IPS-15b (cell line): ENCODE measurements around the gene DPPA4.
"Not testable (repeated sequence)": the region's sequence is repeated elsewhere in the genome, so short reads cannot be mapped to it uniquely, and the experiment has no call there.

Source experiments
- H3K27me3 ChIP-seq: one replicate; pipeline ENCODE4 v1.6.1; 2013; ENCODE audit warnings: low read length; ENCODE audit not compliant: control insufficient read depth, insufficient read depth
- H3K36me3 ChIP-seq: one replicate; pipeline ENCODE4 v1.6.1; 2013; ENCODE audit warnings: low read length; ENCODE audit not compliant: control insufficient read depth, insufficient read depth
- H3K4me1 ChIP-seq: one replicate; pipeline ENCODE4 v1.6.1; 2013; ENCODE audit warnings: mild to moderate bottlenecking, low read length; ENCODE audit not compliant: control insufficient read depth, insufficient read depth
- H3K4me3 ChIP-seq: one replicate; pipeline ENCODE4 v1.5.1; 2013; ENCODE audit warnings: low read depth, low read length
- H3K9ac ChIP-seq: one replicate; pipeline ENCODE4 v1.6.1; 2013; ENCODE audit warnings: low read depth, mild to moderate bottlenecking, low read length
- H3K9me3 ChIP-seq: one replicate; pipeline ENCODE4 v1.6.1; 2013; ENCODE audit warnings: mild to moderate bottlenecking, low read length; ENCODE audit not compliant: control insufficient read depth, insufficient read depth

Gene DPPA4, protein sequence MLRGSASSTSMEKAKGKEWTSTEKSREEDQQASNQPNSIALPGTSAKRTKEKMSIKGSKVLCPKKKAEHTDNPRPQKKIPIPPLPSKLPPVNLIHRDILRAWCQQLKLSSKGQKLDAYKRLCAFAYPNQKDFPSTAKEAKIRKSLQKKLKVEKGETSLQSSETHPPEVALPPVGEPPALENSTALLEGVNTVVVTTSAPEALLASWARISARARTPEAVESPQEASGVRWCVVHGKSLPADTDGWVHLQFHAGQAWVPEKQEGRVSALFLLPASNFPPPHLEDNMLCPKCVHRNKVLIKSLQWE

DNA sequence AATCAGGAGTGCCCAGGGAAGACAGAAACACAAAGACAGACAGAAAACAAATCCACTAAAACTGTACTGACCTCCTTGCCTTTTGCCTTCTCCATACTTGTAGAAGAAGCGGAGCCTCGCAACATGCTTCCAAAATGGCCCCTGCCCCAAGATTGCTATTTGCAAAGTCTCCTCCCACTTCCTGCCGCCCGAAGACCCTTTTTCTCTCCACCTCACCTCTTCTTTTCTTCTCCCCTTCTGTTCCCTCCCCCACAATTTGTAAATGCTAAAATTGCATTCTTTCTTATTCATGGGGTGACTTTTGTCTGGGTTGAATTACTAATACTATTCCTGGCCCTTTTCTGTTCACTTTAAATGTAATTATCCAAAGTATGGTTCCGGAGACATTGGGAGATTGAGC lies at the start of gene DPPA4:
Gene DPPA4 (minus strand): TSS at position 154 of the 400 bp plus-strand sequence. CDS start 29 bp downstream, at position 125.
- Histone ChIP-seq H3K36me3 (peaks cover 32% of the 10 kb centered on the region), H3K4me1 (peaks cover 7% of the 10 kb centered on the region), H3K9me3 (no peaks in the 10 kb centered on the region), H3K27me3 (no peaks in the 10 kb centered on the region), H3K9ac (peak within 1 kb of the TSS; percentile 98), H3K4me3 (peak within 1 kb of the TSS; percentile 97)

DNA sequence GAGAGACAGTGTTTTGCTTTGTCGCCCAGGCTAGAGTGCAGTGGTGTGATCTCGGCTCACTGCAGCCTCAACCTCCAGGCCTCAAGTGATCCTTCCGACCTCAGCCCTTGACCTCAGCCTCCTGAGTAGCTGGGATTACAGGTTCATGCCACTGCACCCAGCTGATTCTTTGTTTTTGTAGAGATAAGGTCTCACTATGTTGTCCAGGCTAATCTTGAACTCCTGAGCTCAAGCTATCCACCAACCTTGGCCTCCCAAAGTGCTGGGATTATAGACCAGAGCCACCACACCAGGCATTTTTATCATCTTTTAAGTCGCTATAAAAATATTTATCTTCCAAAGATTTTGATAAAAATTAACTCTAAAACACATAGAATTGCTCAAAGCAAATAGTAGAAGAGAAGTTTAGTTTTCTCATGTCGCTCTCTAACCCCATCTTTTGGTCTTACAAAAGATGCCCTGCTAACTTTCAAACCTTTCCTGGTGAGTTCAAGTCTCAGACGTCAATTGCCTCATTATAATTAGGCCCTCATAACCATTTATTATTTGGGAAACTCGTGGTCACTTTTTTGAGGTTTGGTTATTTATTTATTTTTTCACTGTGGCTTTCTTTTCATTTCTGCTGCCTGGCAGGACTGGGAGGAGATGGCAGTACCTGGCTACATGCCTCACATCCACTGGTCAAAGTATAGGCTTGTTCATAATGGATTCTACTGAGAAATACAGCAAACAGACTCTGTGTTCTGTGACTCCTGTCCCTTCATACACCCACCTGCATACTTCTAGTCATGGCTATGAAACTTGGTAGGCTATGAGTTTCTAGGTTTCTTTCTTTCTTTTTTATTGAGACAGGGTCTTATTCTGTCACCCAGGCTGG lies 48.3 kb upstream of the DPPA4 start:
- H3K9ac ChIP-seq: no peak overlapping the region
- peaks cover 2% of the 10 kb centered on the region for H3K4me1 ChIP-seq
- H3K27me3 ChIP-seq: no peaks in the 10 kb centered on the region
- H3K4me3 ChIP-seq: no peak overlapping the region
- H3K9me3 ChIP-seq: no peaks in the 10 kb centered on the region
- H3K36me3 ChIP-seq: no peaks in the 10 kb centered on the region

DNA sequence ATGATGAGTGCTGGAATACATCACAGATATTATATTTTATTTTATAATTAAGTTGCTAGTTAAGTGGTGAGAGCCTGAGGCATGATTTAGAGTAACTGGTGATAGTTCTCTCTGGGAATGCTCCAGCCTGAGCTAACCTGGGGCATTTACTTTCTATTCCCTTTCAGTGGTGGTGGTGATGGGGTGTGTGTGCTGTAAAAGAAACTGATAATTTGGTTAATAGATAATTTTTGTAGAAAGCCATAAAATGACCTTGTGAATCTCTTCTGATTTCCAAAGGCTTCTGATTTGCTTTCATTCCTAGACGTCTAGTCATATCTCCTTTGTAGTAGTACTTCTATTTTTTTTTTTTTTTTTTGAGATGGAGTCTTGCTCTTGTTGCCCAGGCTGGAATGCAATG lies 46.8 kb upstream of the DPPA4 start:
- H3K4me3 ChIP-seq: no peak overlapping the region
- H3K9me3 ChIP-seq: no peaks in the 10 kb centered on the region
- no peaks in the 10 kb centered on the region for H3K36me3 ChIP-seq
- no peak overlapping the region for H3K9ac ChIP-seq
- peaks cover 2% of the 10 kb centered on the region for H3K4me1 ChIP-seq
- H3K27me3 ChIP-seq: no peaks in the 10 kb centered on the region

DNA sequence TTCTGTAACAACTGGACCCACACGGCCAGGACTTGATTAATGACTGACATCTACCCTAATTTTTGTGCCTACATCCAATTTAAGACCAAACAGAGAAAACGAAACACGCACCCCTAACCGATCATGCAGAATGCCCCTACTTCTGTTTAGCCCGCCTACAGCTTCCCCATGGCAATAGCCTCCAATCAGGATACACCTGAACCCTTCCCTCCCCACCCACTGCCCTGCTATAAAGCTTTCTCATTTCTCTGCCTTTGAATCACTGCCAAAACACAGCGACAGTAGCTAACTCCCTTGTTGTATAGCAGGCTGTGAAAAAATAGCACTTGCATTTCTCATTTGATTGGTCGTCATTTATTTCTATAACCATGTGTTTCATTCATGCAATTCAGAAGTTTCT lies 45.2 kb upstream of the DPPA4 start:
- Histone ChIP-seq H3K27me3 (no peaks in the 10 kb centered on the region), H3K9ac (no peak overlapping the region), H3K4me1 (peaks cover 2% of the 10 kb centered on the region), H3K9me3 (no peaks in the 10 kb centered on the region), H3K36me3 (no peaks in the 10 kb centered on the region), H3K4me3 (no peak overlapping the region)

DNA sequence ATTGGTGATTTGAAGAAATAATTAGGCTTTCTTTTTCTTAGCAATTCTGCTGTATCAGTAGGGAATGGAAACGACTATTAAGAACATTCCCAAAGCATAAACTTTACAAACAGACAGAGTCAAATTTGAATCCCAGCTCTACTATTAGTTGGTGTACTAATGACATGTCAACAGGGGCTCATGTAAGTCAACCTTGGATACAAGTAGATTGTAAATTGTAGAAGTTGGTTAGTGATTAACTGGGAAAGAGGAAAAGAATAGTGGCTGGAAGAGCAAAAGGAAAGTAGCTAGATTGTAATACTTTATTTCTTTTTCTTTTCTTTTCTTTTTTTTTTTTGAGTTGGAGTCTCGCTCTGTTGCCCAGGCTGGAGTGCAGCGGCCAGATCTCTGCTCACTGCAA lies 38.6 kb upstream of the DPPA4 start:
- no peaks in the 10 kb centered on the region for H3K36me3 ChIP-seq
- no peak overlapping the region for H3K4me3 ChIP-seq
- peaks cover 2% of the 10 kb centered on the region for H3K4me1 ChIP-seq
- no peaks in the 10 kb centered on the region for H3K27me3 ChIP-seq
- H3K9ac ChIP-seq: no peak overlapping the region
- H3K9me3 ChIP-seq: no peaks in the 10 kb centered on the region

DNA sequence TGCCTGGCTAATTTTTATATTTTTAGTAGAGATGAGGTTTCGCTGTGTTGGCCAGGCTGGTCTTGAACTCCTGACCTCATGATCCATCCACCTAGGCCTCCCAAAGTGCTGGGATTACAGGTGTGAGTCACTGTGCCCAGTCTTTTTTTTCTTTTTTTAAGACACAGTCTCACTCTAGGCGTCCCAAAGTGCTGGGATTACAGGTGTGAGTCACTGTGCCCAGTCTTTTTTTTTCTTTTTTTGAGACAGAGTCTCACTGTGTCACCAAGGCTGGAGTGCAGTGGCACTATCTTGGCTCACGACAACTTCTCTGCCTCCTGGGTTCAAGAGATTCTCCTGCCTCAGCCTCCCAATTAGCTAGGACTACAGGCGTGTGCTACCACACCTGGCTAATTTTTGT lies 37.1 kb upstream of the DPPA4 start:
- not testable (repeated sequence) for H3K27me3 ChIP-seq, H3K36me3 ChIP-seq, H3K4me1 ChIP-seq, H3K9ac ChIP-seq, H3K9me3 ChIP-seq, H3K4me3 ChIP-seq

DNA sequence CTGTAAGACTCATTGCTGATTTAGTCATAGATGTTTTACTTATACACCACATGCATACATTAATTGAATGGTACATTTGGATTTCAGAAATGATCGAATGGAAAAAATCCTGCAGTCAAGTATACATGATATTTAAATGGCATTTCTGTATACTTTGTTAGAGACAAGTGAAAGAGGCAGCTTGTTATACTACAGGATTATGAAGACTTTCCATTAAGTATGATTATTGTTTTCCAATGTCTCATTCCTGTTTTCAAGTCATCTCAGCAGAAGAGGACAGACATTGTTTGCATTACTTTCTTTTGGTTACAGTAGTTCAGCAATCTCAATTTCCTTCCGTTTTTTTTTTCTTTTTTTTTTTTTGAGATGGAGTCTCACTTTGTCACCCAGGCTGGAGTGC lies 36.6 kb upstream of the DPPA4 start:
- H3K9ac ChIP-seq: no peak overlapping the region
- H3K4me1 ChIP-seq: peaks cover 2% of the 10 kb centered on the region
- no peak overlapping the region for H3K4me3 ChIP-seq
- H3K27me3 ChIP-seq: no peaks in the 10 kb centered on the region
- no peaks in the 10 kb centered on the region for H3K9me3 ChIP-seq
- H3K36me3 ChIP-seq: no peaks in the 10 kb centered on the region

DNA sequence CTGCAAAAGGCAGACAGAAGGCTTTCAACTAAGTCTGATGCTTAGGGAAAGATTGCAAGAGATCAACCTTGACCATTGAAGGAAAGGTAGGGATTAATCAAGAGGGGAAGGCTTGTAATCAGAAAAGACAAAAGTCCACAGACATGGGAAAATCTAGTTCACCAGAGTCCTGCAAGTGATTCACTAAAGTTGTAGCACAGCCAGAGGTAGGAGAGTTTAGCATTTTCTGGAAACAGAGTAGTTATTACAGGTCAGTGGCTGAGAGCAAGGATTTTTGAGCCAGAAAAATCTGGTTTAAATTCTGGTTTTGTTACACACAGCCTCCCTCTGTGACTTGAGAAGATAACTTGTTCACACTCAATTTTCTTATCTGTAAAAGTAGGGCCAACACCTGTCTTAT lies 35.3 kb upstream of the DPPA4 start:
- Histone ChIP-seq H3K9ac (no peak overlapping the region), H3K4me1 (peaks cover 2% of the 10 kb centered on the region), H3K36me3 (no peaks in the 10 kb centered on the region), H3K9me3 (no peaks in the 10 kb centered on the region), H3K27me3 (no peaks in the 10 kb centered on the region), H3K4me3 (no peak overlapping the region)

DNA sequence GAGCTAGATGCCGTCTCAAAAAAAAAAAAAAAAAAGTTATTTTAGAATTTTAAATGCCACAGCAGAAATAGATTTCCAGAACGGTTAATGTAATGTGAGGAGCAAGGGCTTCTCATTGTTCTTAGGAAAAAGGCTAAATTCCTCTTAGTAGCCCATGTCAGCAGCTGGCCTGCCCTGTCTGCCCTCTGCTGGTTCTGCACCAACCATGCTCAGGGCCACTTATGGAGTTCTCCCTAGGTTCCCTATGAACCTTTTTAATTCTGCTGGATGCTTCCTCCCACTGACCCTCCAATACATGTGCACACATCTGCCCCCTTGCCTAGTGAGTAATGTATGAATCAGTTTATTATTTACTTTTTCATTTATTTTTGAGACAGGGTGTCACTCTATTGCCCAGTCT lies 32.2 kb upstream of the DPPA4 start:
- no peak overlapping the region for H3K4me3 ChIP-seq
- H3K9ac ChIP-seq: no peak overlapping the region
- H3K4me1 ChIP-seq: peaks cover 2% of the 10 kb centered on the region
- no peaks in the 10 kb centered on the region for H3K9me3 ChIP-seq
- H3K36me3 ChIP-seq: no peaks in the 10 kb centered on the region
- no peaks in the 10 kb centered on the region for H3K27me3 ChIP-seq

DNA sequence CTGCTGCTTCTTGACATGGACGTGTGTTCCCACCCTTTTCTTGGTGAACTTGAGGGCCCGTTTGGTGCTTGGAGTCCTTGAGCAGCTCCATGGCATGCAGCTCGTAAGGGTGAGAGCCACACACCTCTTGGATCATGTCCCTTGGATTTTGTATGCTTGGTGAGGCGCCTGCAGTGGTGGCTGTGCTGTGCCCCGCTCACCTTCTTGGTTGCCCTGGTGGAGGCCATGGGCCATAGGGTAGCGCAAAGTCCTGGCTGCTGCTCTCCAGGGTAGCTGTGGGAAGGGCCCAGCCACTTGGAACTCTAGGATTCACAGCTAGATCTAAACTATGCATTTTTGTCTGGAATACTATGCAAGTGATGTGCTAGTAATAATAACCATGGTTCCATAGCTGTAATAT lies 26.7 kb upstream of the DPPA4 start:
- Histone ChIP-seq H3K27me3 (no peaks in the 10 kb centered on the region), H3K4me3 (no peak overlapping the region), H3K4me1 (no peaks in the 10 kb centered on the region), H3K9ac (no peak overlapping the region), H3K9me3 (no peaks in the 10 kb centered on the region), H3K36me3 (no peaks in the 10 kb centered on the region)

DNA sequence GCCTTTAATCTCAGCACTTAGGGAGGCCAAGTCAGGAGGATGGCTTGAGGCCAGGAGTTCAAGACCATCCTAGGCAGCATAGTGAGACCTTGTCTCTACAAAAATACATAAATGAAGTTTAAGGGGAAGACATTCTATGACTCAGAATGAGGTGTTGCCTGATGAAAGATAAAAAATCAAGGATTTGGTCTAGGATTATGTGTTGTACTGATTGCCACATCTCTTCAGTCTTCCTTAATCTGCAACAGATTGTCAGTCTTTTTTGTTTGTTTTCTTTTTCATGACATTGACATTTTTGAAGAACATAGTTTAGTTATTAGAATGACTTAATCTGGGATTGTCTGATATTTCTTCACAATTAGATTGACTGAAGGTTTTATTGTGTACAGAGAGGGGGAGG lies 26.3 kb upstream of the DPPA4 start:
- H3K9me3 ChIP-seq: no peaks in the 10 kb centered on the region
- no peak overlapping the region for H3K9ac ChIP-seq
- H3K4me3 ChIP-seq: no peak overlapping the region
- H3K36me3 ChIP-seq: no peaks in the 10 kb centered on the region
- no peaks in the 10 kb centered on the region for H3K4me1 ChIP-seq
- H3K27me3 ChIP-seq: no peaks in the 10 kb centered on the region

DNA sequence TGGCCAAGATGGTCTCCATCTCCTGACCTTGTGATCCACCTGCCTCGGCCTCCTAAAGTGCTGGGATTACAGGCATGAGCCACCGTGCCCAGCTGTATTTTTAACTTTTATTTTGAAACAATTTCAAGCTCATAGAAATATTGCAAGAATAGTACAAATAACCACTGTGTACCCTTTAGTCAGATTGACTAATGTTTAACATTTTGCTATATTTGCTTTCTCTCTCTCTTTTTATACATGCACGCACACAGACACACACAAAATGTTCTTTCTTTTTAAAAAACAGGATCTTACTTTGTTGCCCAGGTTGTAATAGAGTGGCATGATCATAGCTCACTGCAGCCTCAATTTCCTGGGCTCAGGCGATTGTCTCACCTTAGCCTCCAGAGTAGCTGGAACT lies 25.5 kb upstream of the DPPA4 start:
- Histone ChIP-seq H3K4me1 (no peaks in the 10 kb centered on the region), H3K4me3 (no peak overlapping the region)

More for the DNA sequence above, 25.5 kb upstream of the DPPA4 start:
- no peaks in the 10 kb centered on the region for H3K27me3 ChIP-seq
- H3K9me3 ChIP-seq: no peaks in the 10 kb centered on the region
- no peak overlapping the region for H3K9ac ChIP-seq
- H3K36me3 ChIP-seq: no peaks in the 10 kb centered on the region
